Endothelial cell of umbilical vein (primary cell): ENCODE measurements around the gene PDK2. TPM values are rescaled to one million over a fixed set of nuclear protein-coding genes. Genes with fewer than 3 reads are reported as not detected.
A peak's percentile ranks its signal among the peaks of the same experiment; 100 is the strongest.

Source experiments
- BruUV-seq: library from RNA; stranded (reverse); fragments of 400-500 nt; replicated peaks from 2 replicates; lab custom pipeline; 2021; lab: Mats Ljungman, UMichigan
- CTCF ChIA-PET: fragments of 300-600, 350-600 bp; sonication (Branson Sonifier 250); formaldehyde crosslinking; loops from one replicate; lab custom pipeline; 2021; ENCODE audit warnings: antibody characterized with exemption, inconsistent platforms; lab: Charles Lee
- POLR2A ChIA-PET: fragments of 300-600, 350-600 bp; sonication (Branson Sonifier 250); formaldehyde crosslinking; loops from one replicate; lab custom pipeline; 2021; ENCODE audit warnings: antibody characterized with exemption, inconsistent platforms; lab: Charles Lee
- DNase-seq: peaks from one replicate; pipeline ENCODE4 v3.0.0-alpha.2; 2011; ENCODE audit warnings: low read depth, low spot score
- FAIRE-seq: peaks from 2 replicates; lab custom pipeline; 2011; peaks lifted over from hg19 to GRCh38; lab: Jason Lieb, UNC
- H2AFZ ChIP-seq: 2 replicates; pipeline ENCODE4 v1.6.0; 2012; ENCODE audit warnings: low read depth, low read length, control low read depth, inconsistent platforms
- H3K27ac ChIP-seq: 2 replicates; pipeline ENCODE4 v1.5.1; 2011; ENCODE audit warnings: low read depth, mild to moderate bottlenecking, control low read depth, low read length, moderate library complexity; ENCODE audit not compliant: insufficient read depth
- H3K27me3 ChIP-seq, 2 experiments: 2 replicates each; pipeline versions ENCODE4 v1.6.0 to v1.6.1; 2011; ENCODE audit warnings: low read length in 2 of 2, mixed read lengths in 1 of 2; ENCODE audit not compliant: control insufficient read depth in 2 of 2, insufficient read depth in 2 of 2
- H3K36me3 ChIP-seq, 2 experiments: 2 replicates in 1 of 2; 3 replicates in 1 of 2; pipeline ENCODE4 v1.5.1; 2011; ENCODE audit warnings: low read length in 2 of 2, mild to moderate bottlenecking in 1 of 2, moderate library complexity in 1 of 2; ENCODE audit not compliant: control insufficient read depth in 2 of 2, insufficient read depth in 2 of 2; ENCODE audit errors: extremely low read depth in 1 of 2
- H3K4me1 ChIP-seq: 3 replicates; pipeline ENCODE4 v1.5.1; 2011; ENCODE audit warnings: mild to moderate bottlenecking, low read length; ENCODE audit not compliant: control insufficient read depth, insufficient read depth; ENCODE audit errors: extremely low read depth
- H3K4me2 ChIP-seq: 2 replicates; pipeline ENCODE4 v1.6.1; 2011; ENCODE audit warnings: low read length, control low read depth, mixed read lengths; ENCODE audit not compliant: insufficient read depth
- H3K4me3 ChIP-seq, 3 experiments: fragments of 200-600 bp in 1 of 3; sonication (generic), shearing (Covaris generic) in 1 of 3; replicated peaks in 1 of 3; 2 replicates each; pipeline ENCODE4 v1.5.1; 2011 to 2016; ENCODE audit warnings: control low read depth in 3 of 3, low read length in 3 of 3, mild to moderate bottlenecking in 2 of 3, inconsistent platforms in 1 of 3, low read depth in 1 of 3, moderate library complexity in 1 of 3; ENCODE audit not compliant: insufficient read depth in 1 of 3
- H3K79me2 ChIP-seq: 2 replicates; pipeline ENCODE4 v1.6.0; 2012; ENCODE audit warnings: low read length, inconsistent platforms; ENCODE audit not compliant: control insufficient read depth, insufficient read depth
- H3K9ac ChIP-seq: replicated peaks from 2 replicates; pipeline ENCODE3; 2011; ENCODE audit warnings: low read length, control low read depth; ENCODE audit not compliant: insufficient read depth; ENCODE audit errors: extremely low read depth
- H3K9me1 ChIP-seq: replicated peaks from 3 replicates; pipeline ENCODE4 v1.6.0; 2011; ENCODE audit warnings: mild to moderate bottlenecking, low read length; ENCODE audit not compliant: control insufficient read depth, insufficient read depth; ENCODE audit errors: extremely low read depth
- H3K9me3 ChIP-seq: replicated peaks from 2 replicates; pipeline ENCODE4 v1.5.1; 2012; ENCODE audit warnings: low read length, inconsistent platforms; ENCODE audit not compliant: control insufficient read depth, insufficient read depth
- H4K20me1 ChIP-seq: replicated peaks from 2 replicates; pipeline ENCODE3; 2011; ENCODE audit warnings: mild to moderate bottlenecking, low read length; ENCODE audit not compliant: control insufficient read depth, insufficient read depth; ENCODE audit errors: extremely low read depth
- CTCF ChIP-seq, 2 donors: IDR thresholded peaks; 1 replicate in 1 of 2; 2 replicates in 1 of 2; pipeline ENCODE4 v1.5.1; 2011; ENCODE audit warnings: low read length in 2 of 2, mild to moderate bottlenecking in 2 of 2, moderate library complexity in 2 of 2, control low read depth in 1 of 2, inconsistent platforms in 1 of 2, low read depth in 1 of 2; ENCODE audit not compliant: insufficient read depth in 1 of 2; ENCODE audit errors: extremely low read depth in 1 of 2
- EZH2 ChIP-seq: IDR thresholded peaks from 2 replicates; pipeline ENCODE4 v1.6.1; 2012; ENCODE audit warnings: borderline replicate concordance, low read depth, mild to moderate bottlenecking, moderate library complexity, low read length, inconsistent platforms; ENCODE audit not compliant: severe bottlenecking
- FOS ChIP-seq: IDR thresholded peaks from 2 replicates; pipeline ENCODE4 v1.6.1; 2011; ENCODE audit warnings: mild to moderate bottlenecking, low read length, moderate library complexity, borderline replicate concordance; ENCODE audit not compliant: insufficient read depth
- GATA2 ChIP-seq: IDR thresholded peaks from 2 replicates; pipeline ENCODE4 v1.7.0; 2011; ENCODE audit warnings: low read depth, mild to moderate bottlenecking, moderate library complexity, mixed read lengths, low read length; ENCODE audit not compliant: insufficient read length, insufficient read depth
- JUN ChIP-seq: IDR thresholded peaks from 2 replicates; pipeline ENCODE4 v1.6.1; 2011; ENCODE audit warnings: borderline replicate concordance, low read depth; ENCODE audit not compliant: insufficient read length, insufficient read depth
- POLR2A ChIP-seq: IDR thresholded peaks from 2 replicates; pipeline ENCODE4 v1.6.1; 2012; ENCODE audit warnings: low read depth, mild to moderate bottlenecking, control low read depth, low read length
- dilution Hi-C: fragments of 300-500 bp; cut with MboI; formaldehyde crosslinking; loops from one replicate; pipeline ENCODE4 v1.15.0; 2019; ENCODE audit warnings: low sequenced_read_pairs; ENCODE audit not compliant: extremely low pct_ligation_motif_present
- intact Hi-C: fragments of 100-400 bp; cut with micrococcal nuclease; formaldehyde crosslinking; loops from one replicate; pipeline ENCODE4 v1.10.0; 2022
- polyA plus RNA-seq, 4 experiments: library from polyadenylated mRNA; depleted of rRNA in 3 of 4; stranded (reverse) in 3 of 4; unstranded in 1 of 4; fragments of >200 nt; gene quantifications; 2 replicates each; pipeline versions ENCODE4 v1.2.1 to v1.2.3, GENCODE V29; 2011 to 2012; ENCODE audit warnings: missing spikeins in 1 of 4
- total RNA-seq: library from RNA; stranded (reverse); gene quantifications from 2 replicates; pipeline ENCODE4 v1.2.3, GENCODE V29; 2021

The PDK2 gene
- total and polyA plus RNA-seq, 2 donors (not counting 3 experiments of a cell fraction or from before 2014, with no cell fraction given): 21.3 to 114 TPM

GRCh38 chr17:50080827-50081226 lies 14.3 kb upstream of the PDK2 start:
- H3K27me3 ChIP-seq: no peaks in the 10 kb centered on the region
- H3K4me1 ChIP-seq: no peaks in the 10 kb centered on the region
- no peaks in the 10 kb centered on the region for H3K9me1 ChIP-seq
- H3K9ac ChIP-seq: no peak overlapping the region
- H3K4me2 ChIP-seq: no peak overlapping the region
- H3K36me3 ChIP-seq: peaks cover 6 to 40% of the 10 kb centered on the region in 2 experiments
- no peak overlapping the region for H2AFZ ChIP-seq
- FAIRE-seq (no peak), DNase-seq (no peak)
- dilution Hi-C loops (no loop called here), intact Hi-C loops (no loop called here)
- no peak overlapping the region for H3K4me3 ChIP-seq
- POLR2A ChIA-PET: no interaction called here
- no peaks in the 10 kb centered on the region for H3K79me2 ChIP-seq
- BruUV-seq: no TSS peak
- no peak for TF ChIP-seq CTCF (IDR thresholded peaks at IDR 0.05; ENCODE audit: extremely low read depth in 1 of 2, insufficient read depth in 1 of 2, low read depth in 1 of 2, low read length in 2 of 2)
- no peak for TF ChIP-seq EZH2
- TF ChIP-seq POLR2A: no peak
- no peak for TF ChIP-seq GATA2
- H3K27ac ChIP-seq: no peak overlapping the region
- H3K9me3 ChIP-seq: no peaks in the 10 kb centered on the region
- CTCF ChIA-PET: interaction anchor here (0.7 to 7.8 kb wide), 6 partner anchors 10 to 219 kb away, joined by 3 to 84 read pairs (median 8); partner anchors contain the start of gene ITGA3
- H4K20me1 ChIP-seq: no peaks in the 10 kb centered on the region

- Histone ChIP-seq H3K4me1 (no peaks in the 10 kb centered on the region), H3K27ac (no peak overlapping the region), H3K27me3 (no peaks in the 10 kb centered on the region), H3K9me3 (no peaks in the 10 kb centered on the region), H2AFZ (no peak overlapping the region), H3K4me2 (no peak overlapping the region), H3K9me1 (no peaks in the 10 kb centered on the region), H4K20me1 (no peaks in the 10 kb centered on the region), H3K4me3 (no peak overlapping the region), H3K36me3 (peaks cover 6 to 40% of the 10 kb centered on the region in 2 experiments), H3K9ac (no peak overlapping the region), H3K79me2 (no peaks in the 10 kb centered on the region)
- POLR2A ChIA-PET: no interaction called here
- TF ChIP-seq JUN (peak; percentile 17), FOS (no peak)
- FAIRE-seq (no peak), DNase-seq (no peak)
- no TSS peak for BruUV-seq
- intact Hi-C loops (no loop called here), dilution Hi-C loops (no loop called here)
- CTCF ChIA-PET: interaction anchor here (0.8 to 7.8 kb wide), 5 partner anchors 11 to 220 kb away, joined by 3 to 84 read pairs (median 6); partner anchors contain the start of gene ITGA3
These were observed 13.4 kb upstream of the PDK2 start for GRCh38 chr17:50081757-50082156.
